NCI-H1048 (cell line): ENCODE data around the gene TMEM219.

Experiments used
- DNase-seq: peaks from one replicate; lab custom pipeline; 2025; lab: John Stamatoyannopoulos, UW

TMEM219 gene

DNA sequence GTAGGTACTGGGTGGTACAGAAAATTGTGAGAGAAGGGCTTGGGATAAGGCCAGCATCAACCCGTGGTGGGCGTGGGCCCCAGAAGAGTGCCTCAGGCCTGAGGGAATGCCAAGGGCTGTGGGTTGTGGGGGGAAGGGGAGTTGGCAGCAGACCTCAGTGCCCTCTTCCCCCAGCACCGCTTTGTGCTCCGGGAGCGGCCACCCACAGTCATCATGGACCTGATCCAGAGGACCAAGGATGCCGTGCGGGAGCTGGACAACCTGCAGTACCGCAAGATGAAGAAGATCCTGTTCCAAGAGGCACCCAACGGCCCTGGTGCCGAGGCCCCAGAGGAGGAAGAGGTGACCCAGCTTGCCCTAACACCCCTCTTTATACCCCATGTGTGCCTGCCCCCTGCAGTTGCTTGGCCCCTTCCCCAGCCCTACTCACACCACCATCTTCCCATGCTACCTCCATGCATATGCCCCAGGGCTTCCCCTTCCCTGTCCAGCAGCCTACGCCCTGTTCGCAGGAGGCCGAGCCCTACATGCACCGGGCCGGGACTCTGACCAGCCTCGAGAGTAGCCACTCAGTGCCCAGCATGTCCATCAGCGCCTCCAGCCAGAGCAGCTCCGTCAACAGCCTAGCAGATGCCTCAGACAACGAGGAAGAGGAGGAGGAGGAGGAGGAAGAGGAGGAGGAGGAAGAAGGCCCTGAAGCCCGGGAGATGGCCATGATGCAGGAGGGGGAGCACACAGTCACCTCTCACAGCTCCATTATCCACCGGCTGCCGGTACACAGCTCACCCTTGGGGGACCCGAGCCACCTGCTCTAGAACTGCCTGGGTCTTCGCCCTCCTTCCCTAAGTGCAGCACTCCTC, 20.9 kb downstream of the TMEM219 start:
- no peak for DNase-seq

DNA sequence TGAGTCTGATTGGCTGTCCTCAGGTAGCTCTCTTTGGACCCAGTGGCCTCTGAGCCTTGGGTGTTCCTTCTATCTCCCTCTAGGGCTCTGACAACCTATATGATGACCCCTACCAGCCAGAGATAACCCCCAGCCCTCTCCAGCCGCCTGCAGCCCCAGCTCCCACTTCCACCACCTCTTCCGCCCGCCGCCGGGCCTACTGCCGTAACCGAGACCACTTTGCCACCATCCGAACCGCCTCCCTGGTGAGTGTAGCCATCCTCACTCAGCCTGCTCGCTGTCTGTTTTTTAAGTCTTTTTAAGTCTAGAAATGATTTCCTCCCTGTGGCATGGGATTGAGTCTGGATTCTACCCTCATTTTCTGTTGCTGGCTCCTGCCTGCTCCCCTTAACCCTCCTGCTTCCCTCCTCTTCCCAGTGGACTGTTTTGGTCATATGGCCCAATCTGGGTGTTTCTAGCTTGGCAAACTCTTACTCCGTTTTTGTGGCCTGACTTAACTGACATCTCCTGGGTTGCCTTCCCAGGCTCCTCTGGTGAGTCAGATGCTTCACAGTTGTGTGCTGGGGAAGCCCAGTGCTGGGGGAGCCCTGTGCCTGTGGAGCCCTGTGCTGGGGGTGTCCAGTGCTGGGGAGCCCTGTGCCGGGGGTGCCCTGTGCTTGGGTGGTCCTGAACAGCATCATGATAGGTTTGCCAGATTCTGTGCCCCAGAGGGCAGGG, 21.7 kb downstream of the TMEM219 start:
- DNase-seq: no peak

DNA sequence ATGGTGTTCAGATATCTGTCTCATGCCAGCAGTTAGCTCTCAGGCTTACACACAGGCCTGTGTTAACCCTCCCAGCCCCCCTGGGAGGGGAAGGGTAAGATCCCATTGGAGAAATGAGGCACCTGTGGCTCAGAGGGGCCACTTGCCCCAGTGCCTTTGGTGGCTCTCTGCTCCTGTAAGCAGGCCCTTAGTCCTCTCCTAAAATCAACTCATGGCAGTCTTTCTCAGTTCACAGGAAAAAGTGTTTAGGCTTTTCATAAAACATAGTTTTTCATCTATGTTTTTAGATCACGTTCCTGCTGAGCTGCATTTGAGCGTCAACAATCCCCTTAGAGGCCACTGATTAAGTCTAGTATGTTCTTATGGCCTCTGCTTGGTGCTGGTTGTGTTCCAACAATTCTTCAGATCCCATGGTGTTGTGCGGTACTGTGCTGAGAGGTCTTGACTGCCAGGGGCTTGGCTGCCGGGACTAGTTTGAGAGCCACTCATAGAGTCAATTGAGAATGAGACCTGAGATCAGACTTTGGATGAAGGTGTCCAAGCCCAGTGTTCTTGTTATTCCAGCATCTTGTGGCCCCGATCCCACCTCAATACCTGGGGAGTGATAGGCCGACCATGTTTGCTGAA, 22.4 kb downstream of the TMEM219 start:
- DNase-seq: no peak

DNA sequence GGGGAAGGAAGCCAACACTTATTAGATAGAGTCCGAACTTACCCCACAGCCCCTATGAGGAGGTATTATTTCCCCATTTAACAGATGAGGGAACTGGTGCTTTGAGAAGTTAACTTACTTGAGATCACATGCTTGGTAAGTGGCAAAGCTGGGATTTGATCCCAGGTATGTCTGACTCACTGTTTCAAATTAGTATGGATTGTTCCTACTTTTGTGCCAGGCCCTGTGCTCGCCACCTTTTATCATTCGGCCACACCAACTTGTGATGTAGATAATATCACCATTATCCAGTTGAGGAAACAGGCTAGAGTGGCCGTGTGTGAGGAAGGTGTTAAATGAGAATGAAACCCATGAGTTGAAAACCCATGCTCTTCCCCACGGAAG, 22.9 kb downstream of the TMEM219 start:
- no peak for DNase-seq

DNA sequence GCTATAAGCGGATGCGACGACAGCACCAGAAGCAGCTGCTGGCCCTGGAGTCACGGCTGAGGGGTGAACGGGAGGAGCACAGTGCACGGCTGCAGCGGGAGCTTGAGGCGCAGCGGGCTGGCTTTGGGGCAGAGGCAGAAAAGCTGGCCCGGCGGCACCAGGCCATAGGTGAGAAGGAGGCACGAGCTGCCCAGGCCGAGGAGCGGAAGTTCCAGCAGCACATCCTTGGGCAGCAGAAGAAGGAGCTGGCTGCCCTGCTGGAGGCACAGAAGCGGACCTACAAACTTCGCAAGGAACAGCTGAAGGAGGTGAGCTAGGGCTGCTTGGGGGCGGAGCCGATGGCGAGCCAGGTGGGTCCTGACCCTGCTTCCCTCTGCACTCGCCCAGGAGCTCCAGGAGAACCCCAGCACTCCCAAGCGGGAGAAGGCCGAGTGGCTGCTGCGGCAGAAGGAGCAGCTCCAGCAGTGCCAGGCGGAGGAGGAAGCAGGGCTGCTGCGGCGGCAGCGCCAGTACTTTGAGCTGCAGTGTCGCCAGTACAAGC, 23.5 kb downstream of the TMEM219 start:
- no peak for DNase-seq

GRCh38 chr16:29986231-29986630, 24.4 kb downstream of the TMEM219 start:
- DNase-seq: no peak

- no peak for DNase-seq
These were observed 25.1 kb downstream of the TMEM219 start for GRCh38 chr16:29986931-29987330.

GRCh38 chr16:29987371-29988085, 25.6 kb downstream of the TMEM219 start:
- DNase-seq: no peak

- DNase-seq: no peak
These were observed 26.6 kb downstream of the TMEM219 start for GRCh38 chr16:29988346-29989075.

GRCh38 chr16:29989111-29989858, 27.4 kb downstream of the TMEM219 start:
- no peak for DNase-seq

GRCh38 chr16:29990034-29990433, 28.2 kb downstream of the TMEM219 start:
- no peak for DNase-seq

DNA sequence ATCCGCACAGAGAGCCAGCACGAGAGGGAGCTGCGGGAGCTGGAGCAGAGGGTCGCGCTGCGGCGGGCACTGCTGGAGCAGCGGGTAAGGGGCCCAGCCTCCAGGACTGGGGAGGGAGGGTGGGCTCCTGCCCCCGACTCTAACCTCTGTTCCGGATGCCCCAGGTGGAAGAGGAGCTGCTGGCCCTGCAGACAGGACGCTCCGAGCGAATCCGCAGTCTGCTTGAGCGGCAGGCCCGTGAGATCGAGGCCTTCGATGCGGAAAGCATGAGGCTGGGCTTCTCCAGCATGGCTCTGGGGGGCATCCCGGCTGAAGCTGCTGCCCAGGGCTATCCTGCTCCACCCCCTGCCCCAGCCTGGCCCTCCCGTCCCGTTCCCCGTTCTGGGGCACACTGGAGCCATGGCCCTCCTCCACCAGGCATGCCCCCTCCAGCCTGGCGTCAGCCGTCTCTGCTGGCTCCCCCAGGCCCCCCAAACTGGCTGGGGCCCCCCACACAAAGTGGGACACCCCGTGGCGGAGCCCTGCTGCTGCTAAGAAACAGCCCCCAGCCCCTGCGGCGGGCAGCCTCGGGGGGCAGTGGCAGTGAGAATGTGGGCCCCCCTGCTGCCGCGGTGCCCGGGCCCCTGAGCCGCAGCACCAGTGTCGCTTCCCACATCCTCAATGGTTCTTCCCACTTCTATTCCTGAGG, 29.1 kb downstream of the TMEM219 start:
- DNase-seq: no peak

- no peak for DNase-seq
These were observed 29.7 kb downstream of the TMEM219 start for GRCh38 chr16:29991571-29991904.

GRCh38 chr16:29992344-29992967, 30.6 kb downstream of the TMEM219 start:
- no peak for DNase-seq

GRCh38 chr16:29993191-29993902, 31.5 kb downstream of the TMEM219 start:
- DNase-seq: no peak

GRCh38 chr16:29993903-29994599, 32.2 kb downstream of the TMEM219 start:
- DNase-seq: no peak

DNA sequence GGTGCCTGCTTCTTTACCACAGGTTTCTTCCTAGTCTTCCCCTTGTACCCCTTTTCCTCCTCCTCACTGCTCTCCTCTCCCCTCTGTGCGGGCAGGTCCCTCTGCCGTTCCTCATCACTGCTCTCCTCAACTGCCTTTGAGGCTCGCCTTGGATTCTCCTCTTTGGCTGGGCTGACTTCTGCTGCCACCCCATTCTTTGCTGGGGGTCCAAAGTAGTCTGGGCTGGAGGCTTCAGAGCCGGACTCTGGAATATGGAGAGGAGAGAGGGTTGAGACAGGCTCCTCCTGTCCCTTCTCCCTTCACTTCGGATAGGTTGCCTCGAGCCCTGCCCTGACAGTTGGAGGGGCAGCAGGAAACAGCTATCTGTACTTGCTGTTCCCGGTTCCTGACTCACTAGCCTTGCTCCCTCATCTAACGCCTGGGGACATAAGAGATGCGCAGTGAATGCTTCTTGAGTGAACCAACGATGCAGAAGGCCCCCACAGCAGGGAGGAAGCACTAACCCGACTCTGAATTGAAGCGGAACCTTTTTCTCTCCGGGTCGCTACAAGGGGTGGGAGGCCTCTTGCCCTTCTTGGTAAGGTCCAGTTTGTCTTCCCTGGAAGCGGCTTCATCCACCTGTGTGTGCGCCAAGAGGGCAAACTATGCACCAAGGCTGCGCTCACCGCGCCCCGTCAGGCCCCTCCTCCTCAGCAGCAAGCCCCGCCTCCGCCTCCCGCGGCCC, 32.9 kb downstream of the TMEM219 start:
- DNase-seq: no peak
